Loucy (cell line): ENCODE measurements around the gene TRIM64C.
"Not testable (repeated sequence)": the region's sequence is repeated elsewhere in the genome, so short reads cannot be mapped to it uniquely, and the experiment has no call there.

ENCODE experiments used
- H2AFZ ChIP-seq: fragments of 200-600 bp; sonication (generic); 2 replicates; pipeline ENCODE4 v1.6.0; 2016; ENCODE audit warnings: antibody characterized with exemption, mild to moderate bottlenecking, low read length, moderate library complexity
- H3F3A ChIP-seq: fragments of 200-600 bp; 2 replicates; pipeline ENCODE4 v1.6.0; 2016; ENCODE audit warnings: antibody characterized with exemption, low read depth, mild to moderate bottlenecking
- H3K27me3 ChIP-seq: fragments of 200-600 bp; sonication (generic); 2 replicates; pipeline ENCODE4 v1.6.1; 2014; ENCODE audit warnings: low read length, mild to moderate bottlenecking; ENCODE audit not compliant: insufficient read depth, poor library complexity, severe bottlenecking
- H3K36me3 ChIP-seq: fragments of 200-600 bp; sonication (generic); 2 replicates; pipeline ENCODE4 v1.6.1; 2016; ENCODE audit warnings: low read length; ENCODE audit not compliant: insufficient read depth
- H3K4me1 ChIP-seq: fragments of 200-600 bp; sonication (generic); 2 replicates; pipeline ENCODE4 v1.5.1; 2014; ENCODE audit warnings: low read length, mild to moderate bottlenecking; ENCODE audit not compliant: insufficient read depth, poor library complexity, severe bottlenecking
- H3K4me2 ChIP-seq: fragments of 200-600 bp; sonication (generic); 2 replicates; pipeline ENCODE4 v1.6.0; 2014; ENCODE audit warnings: antibody characterized with exemption, low read length, low read depth, mild to moderate bottlenecking; ENCODE audit not compliant: poor library complexity, severe bottlenecking
- H3K4me3 ChIP-seq: fragments of 200-600 bp; sonication (generic); 2 replicates; pipeline ENCODE4 v1.5.1; 2014; ENCODE audit warnings: low read length, mild to moderate bottlenecking, mixed read lengths; ENCODE audit not compliant: poor library complexity, severe bottlenecking
- H3K79me2 ChIP-seq: fragments of 200-600 bp; sonication (generic); 2 replicates; pipeline ENCODE4 v1.6.1; 2014; ENCODE audit warnings: low read length; ENCODE audit not compliant: insufficient read depth
- H3K9ac ChIP-seq: fragments of 200-600 bp; sonication (generic); 2 replicates; pipeline ENCODE4 v1.6.0; 2014; ENCODE audit warnings: mild to moderate bottlenecking, low read depth, low read length, moderate library complexity; ENCODE audit not compliant: poor library complexity, severe bottlenecking
- H3K9me2 ChIP-seq: fragments of 200-600 bp; sonication (generic); replicated peaks from 2 replicates; pipeline ENCODE4 v1.6.1; 2016; ENCODE audit warnings: low read depth, low read length, mixed read lengths
- H3K9me3 ChIP-seq: fragments of 200-600 bp; sonication (generic); 2 replicates; pipeline ENCODE4 v1.6.1; 2014; ENCODE audit warnings: mild to moderate bottlenecking, antibody characterized with exemption, low read length, low read depth; ENCODE audit not compliant: insufficient read depth
- H4K20me1 ChIP-seq: fragments of 200-600 bp; sonication (generic); 2 replicates; pipeline ENCODE4 v1.6.0; 2014; ENCODE audit warnings: antibody characterized with exemption, low read length, mild to moderate bottlenecking; ENCODE audit not compliant: insufficient read depth, poor library complexity, severe bottlenecking

TRIM64C gene

GRCh38 chr11:49059012-49059411, at the start of gene TRIM64C:
Gene TRIM64C, minus strand, starts transcription at chr11:49059112. Its CDS starts 0 bp downstream, at chr11:49059112.
- not testable (repeated sequence) for H4K20me1 ChIP-seq, H3K4me2 ChIP-seq, H2AFZ ChIP-seq, H3K9me3 ChIP-seq, H3K36me3 ChIP-seq, H3K27me3 ChIP-seq, H3K9ac ChIP-seq, H3K79me2 ChIP-seq, H3K4me3 ChIP-seq, H3K9me2 ChIP-seq, H3F3A ChIP-seq, H3K4me1 ChIP-seq

- H3K27me3 ChIP-seq, H3K9me2 ChIP-seq, H4K20me1 ChIP-seq, H3K4me2 ChIP-seq, H3K9me3 ChIP-seq, H3K9ac ChIP-seq, H3K36me3 ChIP-seq, H3K4me3 ChIP-seq, H2AFZ ChIP-seq, H3K4me1 ChIP-seq, H3K79me2 ChIP-seq, H3F3A ChIP-seq: not testable (repeated sequence)
Observed at GRCh38 chr11:49102356-49102755, 43.4 kb upstream of the TRIM64C start.

GRCh38 chr11:49069897-49070296, 11.0 kb upstream of the TRIM64C start:
- not testable (repeated sequence) for H3K9me3 ChIP-seq, H3K36me3 ChIP-seq, H3K4me2 ChIP-seq, H3K9me2 ChIP-seq, H3K4me1 ChIP-seq, H4K20me1 ChIP-seq, H2AFZ ChIP-seq, H3F3A ChIP-seq, H3K79me2 ChIP-seq, H3K4me3 ChIP-seq, H3K27me3 ChIP-seq, H3K9ac ChIP-seq

GRCh38 chr11:49049821-49050220, 9.1 kb downstream of the TRIM64C start:
- H4K20me1 ChIP-seq, H3K9me2 ChIP-seq, H2AFZ ChIP-seq, H3K9me3 ChIP-seq, H3K36me3 ChIP-seq, H3K79me2 ChIP-seq, H3K4me3 ChIP-seq, H3K4me1 ChIP-seq, H3K4me2 ChIP-seq, H3K9ac ChIP-seq, H3F3A ChIP-seq, H3K27me3 ChIP-seq: not testable (repeated sequence)

- not testable (repeated sequence) for H2AFZ ChIP-seq, H3K9ac ChIP-seq, H3K9me3 ChIP-seq, H3K36me3 ChIP-seq, H3K27me3 ChIP-seq, H3K4me1 ChIP-seq, H3F3A ChIP-seq, H3K9me2 ChIP-seq, H3K79me2 ChIP-seq, H3K4me3 ChIP-seq, H4K20me1 ChIP-seq, H3K4me2 ChIP-seq
Observed at GRCh38 chr11:49048229-49048628, 10.7 kb downstream of the TRIM64C start.

GRCh38 chr11:49028523-49028922, 30.4 kb downstream of the TRIM64C start, which contains the start of gene TRIM49B:
Gene TRIM49B, plus strand, starts transcription at chr11:49028823. Its CDS starts 2,777 bp downstream, at chr11:49031600.
- H3K27me3 ChIP-seq, H3K9ac ChIP-seq, H3K4me3 ChIP-seq, H2AFZ ChIP-seq, H3K4me2 ChIP-seq, H3K36me3 ChIP-seq, H3K9me3 ChIP-seq, H4K20me1 ChIP-seq, H3F3A ChIP-seq, H3K4me1 ChIP-seq, H3K9me2 ChIP-seq, H3K79me2 ChIP-seq: not testable (repeated sequence)
